K562 (cell line): ENCODE measurements around the gene ZNF213. TPM values are rescaled to one million over a fixed set of nuclear protein-coding genes. Genes with fewer than 3 reads are reported as not detected.

Source experiments
- ADNP ChIP-seq: fragments of 200-800 bp; sonication (Bioruptor generic); IDR thresholded peaks from 2 replicates; pipeline ENCODE4 v1.6.1; 2016; ENCODE audit warnings: missing genetic modification characterization, missing compliant biosample characterization
- ASH1L ChIP-seq: fragments of 450-650 bp; IDR thresholded peaks from 2 replicates; pipeline ENCODE4 v1.6.1; 2018; ENCODE audit warnings: borderline replicate concordance, mild to moderate bottlenecking, low read depth; ENCODE audit not compliant: partially characterized antibody
- BCL6 ChIP-seq: fragments of 250-450 bp; sonication (Bioruptor Pico); IDR thresholded peaks from 2 replicates; pipeline ENCODE4 v1.4.0; 2020
- MEIS2 ChIP-seq: fragments of 450-650 bp; IDR thresholded peaks from 2 replicates; pipeline ENCODE4 v1.6.1; 2014; ENCODE audit warnings: mild to moderate bottlenecking; ENCODE audit not compliant: partially characterized antibody
- MXI1 ChIP-seq: IDR thresholded peaks from 2 replicates; pipeline ENCODE4 v1.6.1; 2011; ENCODE audit warnings: low read depth, mild to moderate bottlenecking, improper control_type of control experiment, low read length
- PRPF4 ChIP-seq: fragments of 200-400 bp; formaldehyde crosslinking; IDR thresholded peaks from one replicate; pipeline ENCODE4 v1.6.1; 2017; ENCODE audit warnings: low read length, low read depth, mild to moderate bottlenecking; ENCODE audit not compliant: insufficient read depth, poor library complexity, severe bottlenecking
- RBFOX2 ChIP-seq: fragments of 200-400 bp; formaldehyde crosslinking; IDR thresholded peaks from 2 replicates; pipeline ENCODE4 v1.6.1; 2017; ENCODE audit warnings: low read depth, mild to moderate bottlenecking, low read length, moderate library complexity
- REST ChIP-seq, 2 experiments: fragments of 450-650 bp; formaldehyde crosslinking in 1 of 2; IDR thresholded peaks; 2 replicates each; pipeline versions ENCODE4 v1.4.0 to v1.6.1; 2014 to 2020; ENCODE audit warnings: mild to moderate bottlenecking in 2 of 2, borderline replicate concordance in 1 of 2, low read depth in 1 of 2
- SETDB1 ChIP-seq: IDR thresholded peaks from one replicate; pipeline ENCODE4 v1.6.1; 2012; ENCODE audit warnings: low read length, control low read depth, inconsistent platforms
- SREBF1 ChIP-seq: fragments of 150-350 bp; IDR thresholded peaks from 2 replicates; pipeline ENCODE4 v1.6.1; 2014; ENCODE audit warnings: antibody characterized with exemption, low read depth, low read length, borderline replicate concordance
- YBX1 ChIP-seq: fragments of 450-650 bp; IDR thresholded peaks from 2 replicates; pipeline ENCODE4 v1.7.1; 2016; ENCODE audit warnings: mild to moderate bottlenecking
- ZEB2 ChIP-seq: fragments of 450-650 bp; IDR thresholded peaks from 2 replicates; pipeline ENCODE4 v1.6.1; 2016
- ZNF551 ChIP-seq: fragments of 250-450 bp; sonication (Bioruptor Pico); IDR thresholded peaks from 2 replicates; pipeline ENCODE4 v1.5.0; 2021; ENCODE audit warnings: mild to moderate bottlenecking, moderate library complexity
- ZNF764 ChIP-seq: fragments of 250-450 bp; sonication (Bioruptor Pico); IDR thresholded peaks from 2 replicates; pipeline ENCODE4 v1.4.0; 2020; ENCODE audit warnings: low read depth, mild to moderate bottlenecking, moderate library complexity
- polyA plus RNA-seq, 8 experiments: library from polyadenylated mRNA; depleted of rRNA in 4 of 8; stranded (reverse) in 5 of 8; unstranded in 3 of 8; fragments of >200 nt; fragmentation: Nextera tagmentation in 2 of 8; fragmentation: Illumina TruSeq in 1 of 8; extraction: Ambion mirVana in 2 of 8; extraction: Trizol in 1 of 8; gene quantifications; 2 replicates each; pipeline versions ENCODE4 v1.2.1 to v1.2.3, GENCODE V29; 2011 to 2014; ENCODE audit warnings: inconsistent platforms in 1 of 8, missing spikeins in 1 of 8
- total RNA-seq, 7 experiments: library from RNA; depleted of rRNA in 6 of 7; stranded (reverse); fragments of >200 nt in 6 of 7; fragmentation: Illumina TruSeq in 2 of 7; extraction: Trizol in 2 of 7; gene quantifications; 2 replicates each; pipeline versions ENCODE4 v1.2.1 to v1.2.3, GENCODE V29; 2011 to 2021; ENCODE audit warnings: low replicate concordance in 1 of 7
- TF ChIP-seq, protein P1 (sequence below): fragments of 450-650 bp; IDR thresholded peaks from 2 replicates; pipeline ENCODE4 v1.6.1; 2016
- TF ChIP-seq, protein P2 (sequence below): sonication (generic); formaldehyde crosslinking; IDR thresholded peaks from 2 replicates; pipeline ENCODE4 v1.8.1; 2023; ENCODE audit warnings: mild to moderate bottlenecking, missing genetic modification reagents

ZNF213 gene
- total and polyA plus RNA-seq, 9 of the 15 experiments (the other 6 are each of a cell fraction or from before 2014, with no cell fraction given): 0.49 to 10.0 (median 1.8) TPM

- no peak for TF ChIP-seq MXI1
- TF ChIP-seq MEIS2: no peak
- no peak for TF ChIP-seq PRPF4
- no peak for TF ChIP-seq BCL6 (CRISPR knock-in tag)
- TF ChIP-seq SREBF1: no peak
- no peak for TF ChIP-seq REST (IDR thresholded peaks at IDR 0.05; ENCODE audit: borderline replicate concordance)
- no peak for TF ChIP-seq REST (CRISPR knock-in tag; IDR thresholded peaks at IDR 0.05; ENCODE audit: low read depth)
- TF ChIP-seq, protein P1, sequence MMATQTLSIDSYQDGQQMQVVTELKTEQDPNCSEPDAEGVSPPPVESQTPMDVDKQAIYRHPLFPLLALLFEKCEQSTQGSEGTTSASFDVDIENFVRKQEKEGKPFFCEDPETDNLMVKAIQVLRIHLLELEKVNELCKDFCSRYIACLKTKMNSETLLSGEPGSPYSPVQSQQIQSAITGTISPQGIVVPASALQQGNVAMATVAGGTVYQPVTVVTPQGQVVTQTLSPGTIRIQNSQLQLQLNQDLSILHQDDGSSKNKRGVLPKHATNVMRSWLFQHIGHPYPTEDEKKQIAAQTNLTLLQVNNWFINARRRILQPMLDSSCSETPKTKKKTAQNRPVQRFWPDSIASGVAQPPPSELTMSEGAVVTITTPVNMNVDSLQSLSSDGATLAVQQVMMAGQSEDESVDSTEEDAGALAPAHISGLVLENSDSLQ: no peak
- peak; percentile 73; the same call in 1 of the 2 replicates for TF ChIP-seq ADNP
- TF ChIP-seq ZNF551 (CRISPR knock-in tag): no peak
- TF ChIP-seq ZNF764 (CRISPR knock-in tag): no peak
- no peak for TF ChIP-seq ZEB2
- TF ChIP-seq, protein P2, sequence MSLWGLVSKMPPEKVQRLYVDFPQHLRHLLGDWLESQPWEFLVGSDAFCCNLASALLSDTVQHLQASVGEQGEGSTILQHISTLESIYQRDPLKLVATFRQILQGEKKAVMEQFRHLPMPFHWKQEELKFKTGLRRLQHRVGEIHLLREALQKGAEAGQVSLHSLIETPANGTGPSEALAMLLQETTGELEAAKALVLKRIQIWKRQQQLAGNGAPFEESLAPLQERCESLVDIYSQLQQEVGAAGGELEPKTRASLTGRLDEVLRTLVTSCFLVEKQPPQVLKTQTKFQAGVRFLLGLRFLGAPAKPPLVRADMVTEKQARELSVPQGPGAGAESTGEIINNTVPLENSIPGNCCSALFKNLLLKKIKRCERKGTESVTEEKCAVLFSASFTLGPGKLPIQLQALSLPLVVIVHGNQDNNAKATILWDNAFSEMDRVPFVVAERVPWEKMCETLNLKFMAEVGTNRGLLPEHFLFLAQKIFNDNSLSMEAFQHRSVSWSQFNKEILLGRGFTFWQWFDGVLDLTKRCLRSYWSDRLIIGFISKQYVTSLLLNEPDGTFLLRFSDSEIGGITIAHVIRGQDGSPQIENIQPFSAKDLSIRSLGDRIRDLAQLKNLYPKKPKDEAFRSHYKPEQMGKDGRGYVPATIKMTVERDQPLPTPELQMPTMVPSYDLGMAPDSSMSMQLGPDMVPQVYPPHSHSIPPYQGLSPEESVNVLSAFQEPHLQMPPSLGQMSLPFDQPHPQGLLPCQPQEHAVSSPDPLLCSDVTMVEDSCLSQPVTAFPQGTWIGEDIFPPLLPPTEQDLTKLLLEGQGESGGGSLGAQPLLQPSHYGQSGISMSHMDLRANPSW (CRISPR knock-in tag): 0 out of 2 replicates have a peak, but pooled peaks have one; percentile 39
- no peak for TF ChIP-seq SETDB1
- TF ChIP-seq YBX1: no peak
- TF ChIP-seq RBFOX2: peak; percentile 71
- no peak for TF ChIP-seq ASH1L
These were observed 48.0 kb downstream of the ZNF213 start (continued) for GRCh38 chr16:3182608-3183444.
